Stomach (tissue), 4 donors: ENCODE data around the gene USP13.

ENCODE experiments used
- CTCF ChIP-seq, 7 experiments: fragments of 450-650 bp in 4 of 7; fragments of 200-600 bp in 3 of 7; sonication (generic) in 3 of 7; IDR thresholded peaks; one replicate each; pipeline ENCODE4 v1.5.1; 2016 to 2019; ENCODE audit warnings: antibody characterized with exemption in 7 of 7, control low read depth in 2 of 7, mild to moderate bottlenecking in 1 of 7
- POLR2A ChIP-seq, 4 donors: fragments of 450-650 bp; IDR thresholded peaks; one replicate each; pipeline ENCODE4 v1.6.1; 2016; ENCODE audit warnings: antibody characterized with exemption in 4 of 4, control low read depth in 2 of 4, mild to moderate bottlenecking in 1 of 4, moderate library complexity in 1 of 4

- TF ChIP-seq CTCF (IDR thresholded peaks at IDR 0.05), result no peak
- no peak for TF ChIP-seq POLR2A (IDR thresholded peaks at IDR 0.05)
Measured at GRCh38 chr3:179739816-179740594, 87.2 kb downstream of the USP13 start.
